ENCODE results near the gene RESF1.
A peak's percentile ranks its signal among the peaks of the same experiment; 100 is the strongest.
"Not testable (repeated sequence)": the region's sequence is repeated elsewhere in the genome, so short reads cannot be mapped to it uniquely, and the experiment has no call there.

The RESF1 gene

GRCh38 chr12:31959161-31959700 is at the start of gene RESF1:
Gene RESF1 (plus strand): TSS chr12:31959415. CDS start chr12:31980956, 21,541 bp downstream.
- peak; percentile 55 to 77 (median 65) for DNase-seq (ENCODE audit: low read depth in 2 of 3, low spot score in 2 of 3)

GRCh38 chr12:31914927-31915326 is 44.3 kb upstream of the RESF1 start:
- no peak for DNase-seq (ENCODE audit: low read depth in 2 of 3, low spot score in 2 of 3)

GRCh38 chr12:31915446-31915845 is 43.8 kb upstream of the RESF1 start:
- DNase-seq (ENCODE audit: low read depth in 2 of 3, low spot score in 2 of 3): no peak

GRCh38 chr12:31922341-31923062 is 36.7 kb upstream of the RESF1 start:
- DNase-seq (ENCODE audit: low read depth in 2 of 3, low spot score in 2 of 3): no peak

GRCh38 chr12:31923063-31923412 is 36.2 kb upstream of the RESF1 start:
- DNase-seq (ENCODE audit: low read depth in 2 of 3, low spot score in 2 of 3): no peak

GRCh38 chr12:31928246-31929026 is 30.8 kb upstream of the RESF1 start:
- DNase-seq (ENCODE audit: low read depth in 2 of 3, low spot score in 2 of 3): no peak

GRCh38 chr12:31929027-31929526 is 30.1 kb upstream of the RESF1 start:
- DNase-seq (ENCODE audit: low read depth in 2 of 3, low spot score in 2 of 3): no peak

- DNase-seq (ENCODE audit: low read depth in 2 of 3, low spot score in 2 of 3): no peak
Measured at GRCh38 chr12:31931796-31932715, 27.2 kb upstream of the RESF1 start.

GRCh38 chr12:31944299-31944698 is 14.9 kb upstream of the RESF1 start:
- DNase-seq (ENCODE audit: low read depth in 2 of 3, low spot score in 2 of 3): no peak

- DNase-seq (ENCODE audit: low read depth in 2 of 3, low spot score in 2 of 3): no peak
Measured at GRCh38 chr12:31947971-31948370, 11.2 kb upstream of the RESF1 start.

- not testable (repeated sequence) for DNase-seq (ENCODE audit: low read depth in 2 of 3, low spot score in 2 of 3)
Measured at GRCh38 chr12:31948697-31949359, 10.4 kb upstream of the RESF1 start.

- no peak for DNase-seq (ENCODE audit: low read depth in 2 of 3, low spot score in 2 of 3)
Measured at GRCh38 chr12:31950088-31950487, 9.1 kb upstream of the RESF1 start.

GRCh38 chr12:31950492-31950891 is 8.7 kb upstream of the RESF1 start:
- no peak for DNase-seq (ENCODE audit: low read depth in 2 of 3, low spot score in 2 of 3)

GRCh38 chr12:31951008-31951407 is 8.2 kb upstream of the RESF1 start:
- no peak for DNase-seq (ENCODE audit: low read depth in 2 of 3, low spot score in 2 of 3)

- DNase-seq (ENCODE audit: low read depth in 2 of 3, low spot score in 2 of 3): no peak
Measured at GRCh38 chr12:31951939-31952338, 7.3 kb upstream of the RESF1 start.

- no peak for DNase-seq (ENCODE audit: low read depth in 2 of 3, low spot score in 2 of 3)
Measured at GRCh38 chr12:31952418-31952817, 6.8 kb upstream of the RESF1 start.

- DNase-seq (ENCODE audit: low read depth in 2 of 3, low spot score in 2 of 3): no peak
Measured at GRCh38 chr12:31954925-31955858, 4.0 kb upstream of the RESF1 start.

- no peak for DNase-seq (ENCODE audit: low read depth in 2 of 3, low spot score in 2 of 3)
Measured at GRCh38 chr12:31958569-31959160, 550 bp upstream of the RESF1 start.

Measured in activated CD8-positive, alpha-beta memory T cell treated with anti-CD3 and anti-CD28 coated beads for 48 hours (primary cell).